WTC11 (cell line): ENCODE measurements around the gene GADL1. TPM values are rescaled to one million over a fixed set of nuclear protein-coding genes. Genes with fewer than 3 reads are reported as not detected.

Source experiments
- ATAC-seq: fragments of 200-7000 bp; cut with Tn5 transposase; 2 replicates; pipeline ENCODE4 v1.10.0; 2021; ENCODE audit warnings: mild to moderate bottlenecking, moderate library complexity
- Bru-seq: library from RNA; stranded (reverse); fragments of 400-500 nt; gene quantifications from one replicate; lab custom pipeline; 2021; lab: Mats Ljungman, UMichigan
- CTCF ChIA-PET: fragments of 300-600 bp; sonication (Branson Sonifier 250); formaldehyde crosslinking; loops from one replicate; lab custom pipeline; 2021; ENCODE audit warnings: antibody characterized with exemption; lab: Charles Lee
- POLR2A ChIA-PET: fragments of 350-600 bp; sonication (Branson Sonifier 250); formaldehyde crosslinking; loops from one replicate; lab custom pipeline; 2021; ENCODE audit warnings: antibody characterized with exemption; lab: Charles Lee
- DNase-seq: peaks from one replicate; pipeline ENCODE4 v3.0.0; 2021; ENCODE audit warnings: low spot score
- H3K27ac Mint-ChIP-seq: 2 replicates; pipeline ENCODE4 v1.8.0; 2021; ENCODE audit warnings: mixed read lengths
- H3K27me3 Mint-ChIP-seq: 2 replicates; pipeline ENCODE4 v1.8.0; 2021; ENCODE audit warnings: low read depth, mild to moderate bottlenecking, moderate library complexity, mixed read lengths
- H3K36me3 Mint-ChIP-seq: 2 replicates; pipeline ENCODE4 v1.8.0; 2021; ENCODE audit warnings: mixed read lengths
- H3K4me1 Mint-ChIP-seq: 2 replicates; pipeline ENCODE4 v1.8.0; 2022; ENCODE audit warnings: mixed read lengths
- H3K4me3 Mint-ChIP-seq: 2 replicates; pipeline ENCODE4 v1.8.0; 2021; ENCODE audit warnings: mild to moderate bottlenecking, moderate library complexity, mixed read lengths
- H3K9me3 Mint-ChIP-seq: 2 replicates; pipeline ENCODE4 v1.8.0; 2021; ENCODE audit warnings: mixed read lengths
- AFF4 ChIP-seq: sonication (generic); formaldehyde crosslinking; IDR thresholded peaks from 2 replicates; pipeline ENCODE4 v1.8.1; 2023; ENCODE audit warnings: mild to moderate bottlenecking, missing genetic modification reagents, borderline replicate concordance
- E2F5 ChIP-seq: sonication (generic); formaldehyde crosslinking; IDR thresholded peaks from 2 replicates; pipeline ENCODE4 v1.8.1; 2022; ENCODE audit warnings: mild to moderate bottlenecking, moderate library complexity, missing genetic modification reagents
- EMX1 ChIP-seq: fragments of 250-450 bp; sonication (Bioruptor Pico); IDR thresholded peaks from 2 replicates; pipeline ENCODE4 v1.8.0; 2021; ENCODE audit warnings: mild to moderate bottlenecking
- FOXJ3 ChIP-seq: sonication (generic); formaldehyde crosslinking; IDR thresholded peaks from 2 replicates; pipeline ENCODE4 v1.9.0; 2021; ENCODE audit warnings: missing genetic modification reagents, mild to moderate bottlenecking, borderline replicate concordance
- FOXP1 ChIP-seq: sonication (generic); formaldehyde crosslinking; IDR thresholded peaks from 2 replicates; pipeline ENCODE4 v1.8.0; 2022; ENCODE audit warnings: missing genetic modification reagents, mild to moderate bottlenecking, moderate library complexity, borderline replicate concordance
- FOXP4 ChIP-seq: sonication (generic); formaldehyde crosslinking; IDR thresholded peaks from 2 replicates; pipeline ENCODE4 v1.8.0; 2022; ENCODE audit warnings: mild to moderate bottlenecking, missing genetic modification reagents
- GTF2I ChIP-seq: fragments of 250-450 bp; sonication (Bioruptor Pico); conservative IDR thresholded peaks from 2 replicates; pipeline ENCODE4 v1.4.0; 2021; ENCODE audit warnings: mild to moderate bottlenecking
- MXD4 ChIP-seq: fragments of 250-450 bp; sonication (Bioruptor Pico); IDR thresholded peaks from 2 replicates; pipeline ENCODE4 v1.8.0; 2021; ENCODE audit warnings: mild to moderate bottlenecking, moderate library complexity, borderline replicate concordance
- PRDM15 ChIP-seq: sonication (generic); formaldehyde crosslinking; IDR thresholded peaks from 2 replicates; pipeline ENCODE4 v1.8.0; 2022; ENCODE audit warnings: missing genetic modification reagents
- ZNF263 ChIP-seq: sonication (generic); formaldehyde crosslinking; IDR thresholded peaks from 2 replicates; pipeline ENCODE4 v1.8.1; 2022; ENCODE audit warnings: low read depth, mild to moderate bottlenecking, moderate library complexity, missing genetic modification reagents
- ZNF396 ChIP-seq: fragments of 250-450 bp; sonication (Bioruptor Pico); IDR thresholded peaks from 2 replicates; pipeline ENCODE4 v1.8.0; 2021; ENCODE audit warnings: mild to moderate bottlenecking, moderate library complexity, borderline replicate concordance
- ZNF532 ChIP-seq: fragments of 250-450 bp; sonication (Bioruptor Pico); IDR thresholded peaks from 2 replicates; pipeline ENCODE4 v1.9.0; 2021; ENCODE audit warnings: mild to moderate bottlenecking, borderline replicate concordance
- long read RNA-seq, 3 experiments: library from RNA in 1 of 3; library from capped mRNA in 1 of 3; library from polyadenylated mRNA in 1 of 3; unstranded in 2 of 3; stranded (forward) in 1 of 3; transcript quantifications; one replicate each; pipeline ENCODE4 v2.0.0, GENCODE V29; 2021
- total RNA-seq: library from RNA; stranded (reverse); gene quantifications from 3 replicates; pipeline ENCODE4 v1.2.3, GENCODE V29; 2021

The GADL1 gene, protein sequence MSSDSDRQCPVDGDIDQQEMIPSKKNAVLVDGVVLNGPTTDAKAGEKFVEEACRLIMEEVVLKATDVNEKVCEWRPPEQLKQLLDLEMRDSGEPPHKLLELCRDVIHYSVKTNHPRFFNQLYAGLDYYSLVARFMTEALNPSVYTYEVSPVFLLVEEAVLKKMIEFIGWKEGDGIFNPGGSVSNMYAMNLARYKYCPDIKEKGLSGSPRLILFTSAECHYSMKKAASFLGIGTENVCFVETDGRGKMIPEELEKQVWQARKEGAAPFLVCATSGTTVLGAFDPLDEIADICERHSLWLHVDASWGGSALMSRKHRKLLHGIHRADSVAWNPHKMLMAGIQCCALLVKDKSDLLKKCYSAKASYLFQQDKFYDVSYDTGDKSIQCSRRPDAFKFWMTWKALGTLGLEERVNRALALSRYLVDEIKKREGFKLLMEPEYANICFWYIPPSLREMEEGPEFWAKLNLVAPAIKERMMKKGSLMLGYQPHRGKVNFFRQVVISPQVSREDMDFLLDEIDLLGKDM
- 0.05 to 0.18 TPM (median 0.15 TPM) in 3 replicates for total RNA-seq
- percentile 15 among the genes with signal in this experiment for Bru-seq, nascent RNA
- long read RNA-seq, experiment 1, partial matches to known transcripts = 0 of 1 reads
- long read RNA-seq, experiment 1, other reads (novel, unspliced or antisense) = 1 of 1 reads
- long read RNA-seq, experiment 2 = 0 reads
- long read RNA-seq, experiment 3 = 0 reads

- no peak within 1 kb of the TSS for H3K27ac Mint-ChIP-seq
- H3K36me3 Mint-ChIP-seq = no peaks in the 10 kb centered on the region
- ATAC-seq (peak; percentile 74), DNase-seq (peak; percentile 68)
- peaks cover 39% of the 10 kb centered on the region for H3K4me1 Mint-ChIP-seq
- ChIA-PET CTCF (no interaction called here), POLR2A (no interaction called here)
- 0 out of 2 replicates have a peak, but pooled peaks have one; percentile 29 for TF ChIP-seq E2F5 (CRISPR knock-in tag)
- TF ChIP-seq FOXP1 (CRISPR knock-in tag) = no peak
- TF ChIP-seq ZNF263 (CRISPR knock-in tag) = peak; percentile 81
- TF ChIP-seq PRDM15 (CRISPR knock-in tag) = peak; percentile 77
- no peak for TF ChIP-seq MXD4
- peak within 1 kb of the TSS; percentile 72 for H3K4me3 Mint-ChIP-seq
- peaks cover 25% of the 10 kb centered on the region for H3K27me3 Mint-ChIP-seq
- H3K9me3 Mint-ChIP-seq = no peaks in the 10 kb centered on the region
Observed at GRCh38 chr3:30894521-30895251, at the start of gene GADL1. TSS of gene GADL1 (minus strand) at chr3:30894661. CDS start at chr3:30894614, 47 bp downstream.

- no peak overlapping the region for H3K4me3 Mint-ChIP-seq
- H3K36me3 Mint-ChIP-seq = no peaks in the 10 kb centered on the region
- ATAC-seq (peak; percentile 72), DNase-seq (no peak)
- H3K27me3 Mint-ChIP-seq = no peaks in the 10 kb centered on the region
- TF ChIP-seq FOXJ3 (CRISPR knock-in tag) = no peak
- TF ChIP-seq ZNF532 = no peak
- ChIA-PET CTCF (interaction anchor here (0.6 to 0.7 kb wide), 2 partner anchors 18 to 618 kb away, joined by 4 read pairs; no protein-coding TSS in a partner anchor), POLR2A (interaction anchor here (0.6 kb wide), 1 partner anchor 588 kb away, joined by 4 read pairs; no protein-coding TSS in a partner anchor)
- peaks cover 13% of the 10 kb centered on the region for H3K9me3 Mint-ChIP-seq
- no peak overlapping the region for H3K27ac Mint-ChIP-seq
- peaks cover 7% of the 10 kb centered on the region; the same call in 1 of the 2 replicates for H3K4me1 Mint-ChIP-seq
Observed at GRCh38 chr3:30944124-30944523, 49.7 kb upstream of the GADL1 start.

DNA sequence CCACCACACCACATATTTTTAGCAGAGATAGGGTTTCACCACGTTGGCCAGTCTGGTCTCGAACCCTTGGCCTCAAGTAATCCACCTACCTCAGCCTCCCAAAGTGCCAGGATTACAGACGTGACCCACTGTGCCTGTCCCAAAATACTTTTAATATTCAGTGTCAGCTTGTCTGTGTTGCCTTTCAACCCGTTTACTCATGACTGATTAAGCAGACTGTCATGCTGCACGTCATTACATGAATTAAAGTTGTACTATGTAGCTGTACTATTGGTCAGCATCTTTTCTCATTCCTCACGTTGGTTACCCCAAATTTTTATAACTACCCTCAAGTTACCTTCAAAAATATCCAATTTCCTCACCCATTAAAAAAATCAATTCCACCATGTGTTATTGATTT is 48.7 kb upstream of the GADL1 start:
- ATAC-seq (no peak), DNase-seq (no peak)
- no peak overlapping the region for H3K4me3 Mint-ChIP-seq
- ChIA-PET POLR2A (no interaction called here), CTCF (interaction anchor here (1.1 kb wide), 1 partner anchor 15 kb away, joined by 3 read pairs; no protein-coding TSS in a partner anchor)
- H3K36me3 Mint-ChIP-seq = no peaks in the 10 kb centered on the region
- no peak overlapping the region for H3K27ac Mint-ChIP-seq
- H3K27me3 Mint-ChIP-seq = no peaks in the 10 kb centered on the region
- peaks cover 13% of the 10 kb centered on the region for H3K9me3 Mint-ChIP-seq
- peaks cover 7% of the 10 kb centered on the region; the same call in 1 of the 2 replicates for H3K4me1 Mint-ChIP-seq
- TF ChIP-seq GTF2I (CRISPR knock-in tag) = no peak
- no peak for TF ChIP-seq ZNF396 (CRISPR knock-in tag)
- no peak for TF ChIP-seq EMX1 (CRISPR knock-in tag)
- no peak for TF ChIP-seq AFF4
- no peak for TF ChIP-seq FOXP1 (CRISPR knock-in tag)
- TF ChIP-seq FOXP4 (CRISPR knock-in tag) = no peak
